Smooth muscle cell of bladder (primary cell): ENCODE results near the gene HUS1. TPM values are rescaled to one million over a fixed set of nuclear protein-coding genes. Genes with fewer than 3 reads are reported as not detected.

Experiments
- total RNA-seq: library from RNA; depleted of rRNA; stranded (reverse); fragments of >200 nt; gene quantifications from 2 replicates; pipeline ENCODE4 v1.2.3, GENCODE V29; 2014

Gene HUS1
- total RNA-seq = 10.7 and 14.7 TPM in 2 replicates

GRCh38 chr7:47979145-47979831 is at the start of gene HUS1:
Gene HUS1, minus strand, starts transcription at chr7:47979615. Its CDS starts 96 bp downstream, at chr7:47979519.

GRCh38 chr7:48028938-48029337 is 49.5 kb upstream of the HUS1 start, which contains the start of gene SUN3:
Gene SUN3, minus strand, starts transcription at chr7:48029107. Its CDS starts 169 bp downstream, at chr7:48028938.

GRCh38 chr7:47948141-47948790 is 31.1 kb downstream of the HUS1 start, which contains the start of gene PKD1L1:
Gene PKD1L1, minus strand, starts transcription at chr7:47948466. Its CDS starts 26 bp downstream, at chr7:47948440.

Other genes with a start within 250 kb of the HUS1 start
- under 0.01 and 0.09 TPM in 2 replicates for gene PKD1L1, start 31.1 kb downstream of the HUS1 start, total RNA-seq
- not detected in 2 replicates for gene SUN3, start 49.5 kb upstream of the HUS1 start, total RNA-seq
- gene C7orf57, start 55.9 kb upstream of the HUS1 start, total RNA-seq = not detected in 2 replicates
- gene UPP1, start 109.7 kb upstream of the HUS1 start, total RNA-seq = 6.6 and 7.3 TPM in 2 replicates
- gene ABCA13, start 191.8 kb upstream of the HUS1 start, total RNA-seq = 0.55 and 1.4 TPM in 2 replicates